RWPE2 (cell line): Measurements from ENCODE around the gene COQ8A.

ENCODE experiments used
- ATAC-seq: fragments of 200-7000 bp; cut with Tn5 transposase; 3 replicates; pipeline ENCODE4 v1.9.1; 2021; ENCODE audit warnings: low read depth
- DNase-seq: peaks from one replicate; pipeline ENCODE4 v3.0.0-alpha.2; 2020; ENCODE audit warnings: low spot score
- H3K27ac ChIP-seq: fragments of 450-650 bp; 2 replicates; pipeline ENCODE4 v1.5.1; 2017; ENCODE audit warnings: mild to moderate bottlenecking; ENCODE audit not compliant: poor library complexity, severe bottlenecking
- H3K27me3 ChIP-seq: fragments of 250-450 bp; sonication (Bioruptor Pico); 2 replicates; pipeline ENCODE4 v1.5.1; 2021; ENCODE audit warnings: mild to moderate bottlenecking, moderate library complexity; ENCODE audit not compliant: insufficient read depth, poor library complexity, severe bottlenecking
- H3K36me3 ChIP-seq: fragments of 250-450 bp; sonication (Bioruptor Pico); 2 replicates; pipeline ENCODE4 v1.5.1; 2020; ENCODE audit warnings: low read depth, mild to moderate bottlenecking, moderate library complexity
- H3K4me1 ChIP-seq: fragments of 250-450 bp; sonication (Bioruptor Pico); 2 replicates; pipeline ENCODE4 v1.5.1; 2021; ENCODE audit warnings: mild to moderate bottlenecking, moderate library complexity; ENCODE audit not compliant: insufficient read depth, poor library complexity, severe bottlenecking
- H3K4me3 ChIP-seq: fragments of 250-450 bp; sonication (Bioruptor Pico); 2 replicates; pipeline ENCODE4 v1.5.1; 2021; ENCODE audit warnings: mild to moderate bottlenecking, moderate library complexity; ENCODE audit not compliant: severe bottlenecking
- H3K9me3 ChIP-seq: fragments of 250-450 bp; sonication (Bioruptor Pico); 2 replicates; pipeline ENCODE4 v1.5.1; 2021; ENCODE audit warnings: mild to moderate bottlenecking, moderate library complexity; ENCODE audit not compliant: severe bottlenecking
- TF ChIP-seq, protein P1 (sequence below): fragments of 450-650 bp; IDR thresholded peaks from one replicate; pipeline ENCODE4 v1.5.1; 2017; ENCODE audit warnings: mild to moderate bottlenecking, moderate library complexity; ENCODE audit not compliant: poor library complexity, severe bottlenecking

Gene COQ8A

DNA sequence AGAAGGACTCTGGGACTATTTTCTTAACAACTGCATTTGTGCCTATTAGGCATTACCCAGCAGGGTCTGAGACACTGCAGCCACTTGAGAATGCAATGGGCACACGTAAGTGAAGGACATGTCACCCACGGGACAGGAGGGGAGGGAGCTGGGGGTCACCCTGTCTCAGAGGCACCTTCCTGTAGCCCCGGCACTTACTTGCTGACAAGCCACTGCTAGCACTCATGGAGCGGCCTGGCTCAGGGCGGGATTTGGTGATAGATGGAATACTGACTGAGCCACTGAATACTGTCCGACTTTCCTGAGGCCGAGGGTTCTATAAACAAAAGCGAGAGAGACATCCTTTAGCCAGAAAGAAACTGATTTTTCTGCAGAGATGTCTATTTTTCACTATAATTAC lies 64.7 kb downstream of the COQ8A start:
- no peak overlapping the region for H3K27ac ChIP-seq
- no peak overlapping the region for H3K4me3 ChIP-seq
- no peak for ATAC-seq
- DNase-seq, result no peak
- no peaks in the 10 kb centered on the region for H3K27me3 ChIP-seq
- TF ChIP-seq, protein P1, sequence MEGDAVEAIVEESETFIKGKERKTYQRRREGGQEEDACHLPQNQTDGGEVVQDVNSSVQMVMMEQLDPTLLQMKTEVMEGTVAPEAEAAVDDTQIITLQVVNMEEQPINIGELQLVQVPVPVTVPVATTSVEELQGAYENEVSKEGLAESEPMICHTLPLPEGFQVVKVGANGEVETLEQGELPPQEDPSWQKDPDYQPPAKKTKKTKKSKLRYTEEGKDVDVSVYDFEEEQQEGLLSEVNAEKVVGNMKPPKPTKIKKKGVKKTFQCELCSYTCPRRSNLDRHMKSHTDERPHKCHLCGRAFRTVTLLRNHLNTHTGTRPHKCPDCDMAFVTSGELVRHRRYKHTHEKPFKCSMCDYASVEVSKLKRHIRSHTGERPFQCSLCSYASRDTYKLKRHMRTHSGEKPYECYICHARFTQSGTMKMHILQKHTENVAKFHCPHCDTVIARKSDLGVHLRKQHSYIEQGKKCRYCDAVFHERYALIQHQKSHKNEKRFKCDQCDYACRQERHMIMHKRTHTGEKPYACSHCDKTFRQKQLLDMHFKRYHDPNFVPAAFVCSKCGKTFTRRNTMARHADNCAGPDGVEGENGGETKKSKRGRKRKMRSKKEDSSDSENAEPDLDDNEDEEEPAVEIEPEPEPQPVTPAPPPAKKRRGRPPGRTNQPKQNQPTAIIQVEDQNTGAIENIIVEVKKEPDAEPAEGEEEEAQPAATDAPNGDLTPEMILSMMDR, result no peak
- H3K9me3 ChIP-seq, result no peaks in the 10 kb centered on the region
- no peaks in the 10 kb centered on the region for H3K4me1 ChIP-seq
- H3K36me3 ChIP-seq, result no peaks in the 10 kb centered on the region

- no peaks in the 10 kb centered on the region for H3K27me3 ChIP-seq
- DNase-seq (no peak), ATAC-seq (no peak)
- no peaks in the 10 kb centered on the region for H3K4me1 ChIP-seq
- TF ChIP-seq, protein P1, result no peak
- H3K9me3 ChIP-seq, result no peaks in the 10 kb centered on the region
- no peaks in the 10 kb centered on the region for H3K36me3 ChIP-seq
- no peak overlapping the region for H3K4me3 ChIP-seq
- H3K27ac ChIP-seq, result no peak overlapping the region
These were observed 66.2 kb downstream of the COQ8A start for GRCh38 chr1:227006226-227006796.

GRCh38 chr1:227009937-227010336 lies 69.8 kb downstream of the COQ8A start:
- Histone ChIP-seq H3K27me3 (no peaks in the 10 kb centered on the region), H3K9me3 (no peaks in the 10 kb centered on the region), H3K27ac (no peak overlapping the region), H3K4me3 (no peak overlapping the region), H3K36me3 (no peaks in the 10 kb centered on the region), H3K4me1 (no peaks in the 10 kb centered on the region)
- DNase-seq, result no peak
- ATAC-seq, result no peak
- TF ChIP-seq, protein P1, result no peak

DNA sequence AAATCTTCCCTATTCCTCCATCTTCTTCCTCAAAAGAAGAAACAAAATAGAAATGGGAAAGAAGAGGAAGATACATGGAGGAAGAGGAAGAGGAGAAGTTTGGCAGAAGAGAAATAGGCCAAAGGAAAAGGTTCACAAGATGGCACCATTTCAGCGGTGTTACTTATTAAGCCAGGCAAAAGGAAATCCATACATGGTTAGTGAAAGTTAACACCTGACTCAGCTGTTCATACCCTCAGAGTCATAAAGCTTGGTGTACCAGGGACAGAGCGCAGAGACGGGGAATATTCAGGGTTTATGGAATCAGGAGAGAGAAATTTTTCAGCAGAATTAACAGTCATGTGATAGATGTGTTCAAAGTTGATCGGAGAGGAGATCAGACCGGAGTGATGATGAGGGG lies 70.6 kb downstream of the COQ8A start:
- H3K4me3 ChIP-seq, result no peak overlapping the region
- H3K9me3 ChIP-seq, result no peaks in the 10 kb centered on the region
- H3K27me3 ChIP-seq, result no peaks in the 10 kb centered on the region
- H3K27ac ChIP-seq, result no peak overlapping the region
- H3K4me1 ChIP-seq, result no peaks in the 10 kb centered on the region
- DNase-seq (no peak), ATAC-seq (no peak)
- no peaks in the 10 kb centered on the region for H3K36me3 ChIP-seq
- TF ChIP-seq, protein P1, result no peak

DNA sequence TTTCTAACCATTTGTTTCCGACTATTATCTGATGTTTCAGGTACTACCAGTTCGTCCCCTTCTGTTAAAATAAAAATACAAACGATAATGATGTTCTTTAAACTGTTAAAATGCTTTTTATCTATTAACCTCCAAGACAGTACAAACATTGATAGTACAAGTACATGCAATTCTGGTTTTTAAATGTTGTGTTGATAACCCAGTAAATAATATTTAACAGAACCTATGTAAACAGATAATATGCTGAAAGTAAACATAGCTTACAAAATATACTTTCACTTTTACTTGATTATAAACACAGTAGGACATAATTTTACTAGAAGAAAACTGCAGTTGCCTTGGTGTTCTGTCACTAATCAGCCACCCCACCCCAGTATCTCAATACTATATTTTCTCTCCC lies 76.9 kb downstream of the COQ8A start:
- TF ChIP-seq, protein P1, result no peak
- no peaks in the 10 kb centered on the region for H3K27me3 ChIP-seq
- no peak for ATAC-seq
- H3K4me3 ChIP-seq, result no peak overlapping the region
- peaks cover 10% of the 10 kb centered on the region; the same call in 1 of the 2 replicates for H3K36me3 ChIP-seq
- no peaks in the 10 kb centered on the region for H3K4me1 ChIP-seq
- DNase-seq, result no peak
- no peaks in the 10 kb centered on the region for H3K9me3 ChIP-seq
- no peak overlapping the region for H3K27ac ChIP-seq
